Activated T-helper 2 cell treated with anti-CD3 and anti-CD28 coated beads, Interferon-gamma antibody, Interleukin-2, Interleukin-4, amounts not matched to agents 10 μg/mL and 5 μg/mL and 100 μg/mL, durations not matched to agents 14 hours and 24 hours and 36 hours (primary cell): ENCODE results near the gene SLCO2A1. TPM values are rescaled to one million over a fixed set of nuclear protein-coding genes. Genes with fewer than 3 reads are reported as not detected.
"Not testable (repeated sequence)": the region's sequence is repeated elsewhere in the genome, so short reads cannot be mapped to it uniquely, and the experiment has no call there.

Experiments
- DNase-seq: peaks from one replicate; pipeline ENCODE4 v3.0.0; 2021; ENCODE audit warnings: low spot score
- H3K27ac Mint-ChIP-seq: one replicate; pipeline ENCODE4 v1.8.0; 2021; ENCODE audit warnings: mixed read lengths
- H3K27me3 Mint-ChIP-seq: one replicate; pipeline ENCODE4 v1.8.0; 2021; ENCODE audit warnings: low read depth, mixed read lengths
- H3K36me3 Mint-ChIP-seq: one replicate; pipeline ENCODE4 v1.8.0; 2021; ENCODE audit warnings: low read depth, mixed read lengths
- H3K4me1 Mint-ChIP-seq: one replicate; pipeline ENCODE4 v1.8.0; 2021; ENCODE audit warnings: low read depth, mixed read lengths
- H3K4me3 Mint-ChIP-seq: one replicate; pipeline ENCODE4 v1.8.0; 2021; ENCODE audit warnings: low read depth, mild to moderate bottlenecking, moderate library complexity, mixed read lengths
- H3K9me3 Mint-ChIP-seq: one replicate; pipeline ENCODE4 v1.8.0; 2021; ENCODE audit warnings: mixed read lengths
- intact Hi-C: fragments of 100-400 bp; cut with micrococcal nuclease; formaldehyde crosslinking; loops from one replicate; pipeline ENCODE4 v1.15.1; 2023
- total RNA-seq: library from RNA; stranded (reverse); gene quantifications from 2 replicates; pipeline ENCODE4 v1.2.3, GENCODE V29; 2022

Gene SLCO2A1
- not detected in 2 replicates for total RNA-seq

- H3K9me3 Mint-ChIP-seq: no peaks in the 10 kb centered on the region
- H3K4me1 Mint-ChIP-seq: peaks cover 2% of the 10 kb centered on the region
- no peak for DNase-seq
- H3K36me3 Mint-ChIP-seq: no peaks in the 10 kb centered on the region
- intact Hi-C loops: no loop called here
- H3K27ac Mint-ChIP-seq: no peak within 1 kb of the TSS
- peaks cover 39% of the 10 kb centered on the region for H3K27me3 Mint-ChIP-seq
- H3K4me3 Mint-ChIP-seq: peak within 1 kb of the TSS; percentile 73
Observed at GRCh38 chr3:134029734-134030378, at the start of gene SLCO2A1. TSS of gene SLCO2A1 (minus strand) at chr3:134029925. CDS start at chr3:134029802, 123 bp downstream.

DNA sequence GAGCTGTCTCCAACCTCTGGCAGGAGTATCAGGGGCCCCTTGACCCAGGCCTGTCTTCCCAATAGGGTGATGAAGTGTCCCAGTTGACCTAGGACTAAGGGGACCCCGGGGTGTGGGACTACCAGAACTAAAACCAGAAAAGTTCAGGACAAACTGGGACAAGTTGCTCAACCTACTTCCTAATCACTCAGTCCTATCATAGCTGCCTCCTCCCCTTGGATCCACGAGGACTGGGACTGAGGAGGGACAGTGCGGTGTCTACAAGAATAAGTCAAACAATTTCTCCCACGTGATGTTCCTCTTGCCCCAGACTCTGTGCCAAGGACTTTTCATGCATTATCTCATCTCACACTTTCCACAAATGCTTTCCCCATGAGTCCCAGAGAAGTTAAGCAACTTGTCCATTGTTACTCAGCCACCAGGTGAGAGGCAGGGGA lies 49.4 kb upstream of the SLCO2A1 start:
- no peak for DNase-seq
- H3K27ac Mint-ChIP-seq: no peak overlapping the region
- H3K36me3 Mint-ChIP-seq: no peaks in the 10 kb centered on the region
- no peaks in the 10 kb centered on the region for H3K9me3 Mint-ChIP-seq
- intact Hi-C loops: no loop called here
- H3K4me1 Mint-ChIP-seq: no peaks in the 10 kb centered on the region
- H3K27me3 Mint-ChIP-seq: no peaks in the 10 kb centered on the region
- H3K4me3 Mint-ChIP-seq: no peak overlapping the region

DNA sequence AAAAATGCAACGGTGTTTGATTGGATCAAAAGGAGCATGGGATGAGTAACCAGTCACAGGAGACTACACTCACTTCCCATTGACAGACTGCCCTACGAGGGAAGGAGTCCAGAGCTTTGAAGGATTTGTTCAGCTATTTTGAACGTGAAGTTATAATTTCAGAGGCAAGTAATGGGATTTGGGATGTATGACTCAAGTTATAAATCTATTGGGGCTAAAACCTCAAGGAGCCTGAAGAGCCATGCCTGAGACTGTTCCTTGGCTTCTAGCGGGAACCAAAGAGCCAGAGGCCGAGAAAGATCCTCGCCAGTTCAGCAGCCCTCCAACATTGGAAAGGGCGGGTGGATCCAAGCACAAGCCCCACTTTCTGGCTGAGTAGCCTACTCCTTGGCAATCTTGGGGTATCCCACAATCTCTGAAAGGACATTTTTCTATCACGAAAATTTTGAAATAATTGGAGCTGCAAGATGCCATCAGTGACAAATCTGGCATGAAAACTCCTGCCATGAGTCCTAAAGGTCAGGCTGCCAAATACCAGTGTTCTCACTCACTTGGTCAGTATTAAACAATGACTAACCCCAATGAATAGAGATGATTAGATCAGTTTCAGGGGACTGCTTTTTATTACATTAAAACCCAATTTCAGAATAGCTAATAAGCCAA lies 48.6 kb upstream of the SLCO2A1 start:
- DNase-seq: no peak
- intact Hi-C loops: no loop called here
- H3K9me3 Mint-ChIP-seq: no peaks in the 10 kb centered on the region

GRCh38 chr3:134077649-134078161 lies 48.0 kb upstream of the SLCO2A1 start:
- H3K27me3 Mint-ChIP-seq: no peaks in the 10 kb centered on the region
- no peaks in the 10 kb centered on the region for H3K9me3 Mint-ChIP-seq

More for the DNA sequence above, 48.6 kb upstream of the SLCO2A1 start:
- H3K4me1 Mint-ChIP-seq: no peaks in the 10 kb centered on the region
- H3K36me3 Mint-ChIP-seq: no peaks in the 10 kb centered on the region
- no peak overlapping the region for H3K27ac Mint-ChIP-seq
- H3K27me3 Mint-ChIP-seq: no peaks in the 10 kb centered on the region
- H3K4me3 Mint-ChIP-seq: no peak overlapping the region

GRCh38 chr3:134076851-134077250 lies 47.1 kb upstream of the SLCO2A1 start:
- Mint-ChIP-seq H3K4me1 (no peaks in the 10 kb centered on the region), H3K4me3 (no peak overlapping the region), H3K9me3 (no peaks in the 10 kb centered on the region), H3K27ac (no peak overlapping the region), H3K36me3 (no peaks in the 10 kb centered on the region), H3K27me3 (no peaks in the 10 kb centered on the region)
- intact Hi-C loops: no loop called here
- DNase-seq: no peak

More at GRCh38 chr3:134077649-134078161, 48.0 kb upstream of the SLCO2A1 start:
- DNase-seq: no peak
- no peaks in the 10 kb centered on the region for H3K36me3 Mint-ChIP-seq
- H3K4me1 Mint-ChIP-seq: no peaks in the 10 kb centered on the region
- intact Hi-C loops: no loop called here
- no peak overlapping the region for H3K4me3 Mint-ChIP-seq
- H3K27ac Mint-ChIP-seq: no peak overlapping the region

- DNase-seq: no peak
- Mint-ChIP-seq H3K27ac (no peak overlapping the region), H3K36me3 (no peaks in the 10 kb centered on the region), H3K4me3 (no peak overlapping the region), H3K27me3 (no peaks in the 10 kb centered on the region), H3K9me3 (no peaks in the 10 kb centered on the region), H3K4me1 (no peaks in the 10 kb centered on the region)
- intact Hi-C loops: no loop called here
Observed at GRCh38 chr3:134075846-134076245, 46.1 kb upstream of the SLCO2A1 start.

- no peak for DNase-seq
- Mint-ChIP-seq H3K4me3 (no peak overlapping the region), H3K27me3 (no peaks in the 10 kb centered on the region), H3K27ac (no peak overlapping the region), H3K4me1 (no peaks in the 10 kb centered on the region), H3K36me3 (no peaks in the 10 kb centered on the region), H3K9me3 (no peaks in the 10 kb centered on the region)
- intact Hi-C loops: no loop called here
Observed at GRCh38 chr3:134075568-134075825, 45.8 kb upstream of the SLCO2A1 start.

GRCh38 chr3:134074790-134075567 lies 45.3 kb upstream of the SLCO2A1 start:
- no peaks in the 10 kb centered on the region for H3K9me3 Mint-ChIP-seq
- intact Hi-C loops: no loop called here
- DNase-seq: no peak
- H3K36me3 Mint-ChIP-seq: no peaks in the 10 kb centered on the region
- H3K27ac Mint-ChIP-seq: no peak overlapping the region
- H3K27me3 Mint-ChIP-seq: no peaks in the 10 kb centered on the region
- no peaks in the 10 kb centered on the region for H3K4me1 Mint-ChIP-seq
- no peak overlapping the region for H3K4me3 Mint-ChIP-seq

GRCh38 chr3:134074001-134074789 lies 44.5 kb upstream of the SLCO2A1 start:
- intact Hi-C loops: no loop called here
- Mint-ChIP-seq H3K4me1 (no peaks in the 10 kb centered on the region), H3K36me3 (no peaks in the 10 kb centered on the region), H3K4me3 (no peak overlapping the region), H3K27ac (no peak overlapping the region), H3K9me3 (no peaks in the 10 kb centered on the region), H3K27me3 (no peaks in the 10 kb centered on the region)
- DNase-seq: no peak

GRCh38 chr3:134073583-134073945 lies 43.8 kb upstream of the SLCO2A1 start:
- H3K36me3 Mint-ChIP-seq: no peaks in the 10 kb centered on the region
- no peak for DNase-seq
- H3K27ac Mint-ChIP-seq: no peak overlapping the region
- H3K4me1 Mint-ChIP-seq: no peaks in the 10 kb centered on the region
- no peaks in the 10 kb centered on the region for H3K27me3 Mint-ChIP-seq
- no peaks in the 10 kb centered on the region for H3K9me3 Mint-ChIP-seq
- intact Hi-C loops: no loop called here
- H3K4me3 Mint-ChIP-seq: no peak overlapping the region

- Mint-ChIP-seq H3K9me3 (no peaks in the 10 kb centered on the region), H3K4me1 (no peaks in the 10 kb centered on the region), H3K27me3 (no peaks in the 10 kb centered on the region), H3K27ac (no peak overlapping the region), H3K36me3 (no peaks in the 10 kb centered on the region), H3K4me3 (no peak overlapping the region)
- DNase-seq: no peak
- intact Hi-C loops: no loop called here
Observed at GRCh38 chr3:134072881-134073582, 43.3 kb upstream of the SLCO2A1 start.

DNA sequence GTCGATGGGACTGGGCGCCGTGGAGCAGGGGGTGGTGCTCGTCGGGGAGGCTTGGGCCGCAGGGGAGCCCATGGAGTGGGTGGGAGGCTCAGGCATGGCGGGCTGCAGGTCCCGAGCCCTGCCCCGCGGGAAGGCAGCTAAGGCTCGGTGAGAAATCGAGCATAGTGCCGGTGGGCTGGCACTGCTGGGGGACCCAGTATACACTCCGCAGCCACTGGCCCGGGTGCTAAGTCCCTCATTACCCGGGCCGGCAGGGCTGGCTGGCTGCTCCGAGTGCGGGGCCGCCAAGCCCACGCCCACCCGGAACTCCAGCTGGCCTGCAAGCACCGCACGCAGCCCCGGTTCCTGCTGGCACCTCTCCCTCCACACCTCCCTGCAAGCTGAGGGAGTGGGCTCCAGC lies 40.6 kb upstream of the SLCO2A1 start:
- H3K4me1 Mint-ChIP-seq, intact Hi-C loops, H3K27me3 Mint-ChIP-seq, H3K9me3 Mint-ChIP-seq, H3K27ac Mint-ChIP-seq, DNase-seq, H3K36me3 Mint-ChIP-seq, H3K4me3 Mint-ChIP-seq: not testable (repeated sequence)
